ENCODE results near the gene BCL11B. TPM values are rescaled to one million over a fixed set of nuclear protein-coding genes. Genes with fewer than 3 reads are reported as not detected.

Gene BCL11B
- total RNA-seq, 1 donor: not detected

GRCh38 chr14:99157246-99157645 is 114.8 kb downstream of the BCL11B start:
- TF ChIP-seq, protein P1, sequence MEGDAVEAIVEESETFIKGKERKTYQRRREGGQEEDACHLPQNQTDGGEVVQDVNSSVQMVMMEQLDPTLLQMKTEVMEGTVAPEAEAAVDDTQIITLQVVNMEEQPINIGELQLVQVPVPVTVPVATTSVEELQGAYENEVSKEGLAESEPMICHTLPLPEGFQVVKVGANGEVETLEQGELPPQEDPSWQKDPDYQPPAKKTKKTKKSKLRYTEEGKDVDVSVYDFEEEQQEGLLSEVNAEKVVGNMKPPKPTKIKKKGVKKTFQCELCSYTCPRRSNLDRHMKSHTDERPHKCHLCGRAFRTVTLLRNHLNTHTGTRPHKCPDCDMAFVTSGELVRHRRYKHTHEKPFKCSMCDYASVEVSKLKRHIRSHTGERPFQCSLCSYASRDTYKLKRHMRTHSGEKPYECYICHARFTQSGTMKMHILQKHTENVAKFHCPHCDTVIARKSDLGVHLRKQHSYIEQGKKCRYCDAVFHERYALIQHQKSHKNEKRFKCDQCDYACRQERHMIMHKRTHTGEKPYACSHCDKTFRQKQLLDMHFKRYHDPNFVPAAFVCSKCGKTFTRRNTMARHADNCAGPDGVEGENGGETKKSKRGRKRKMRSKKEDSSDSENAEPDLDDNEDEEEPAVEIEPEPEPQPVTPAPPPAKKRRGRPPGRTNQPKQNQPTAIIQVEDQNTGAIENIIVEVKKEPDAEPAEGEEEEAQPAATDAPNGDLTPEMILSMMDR (IDR thresholded peaks at IDR 0.05; ENCODE audit: insufficient read depth, low read depth, low read length): no peak
- no peak overlapping the region for H3K4me3 ChIP-seq (ENCODE audit: low read depth, low read length)
- no peak for DNase-seq (ENCODE audit: low read depth)

DNA sequence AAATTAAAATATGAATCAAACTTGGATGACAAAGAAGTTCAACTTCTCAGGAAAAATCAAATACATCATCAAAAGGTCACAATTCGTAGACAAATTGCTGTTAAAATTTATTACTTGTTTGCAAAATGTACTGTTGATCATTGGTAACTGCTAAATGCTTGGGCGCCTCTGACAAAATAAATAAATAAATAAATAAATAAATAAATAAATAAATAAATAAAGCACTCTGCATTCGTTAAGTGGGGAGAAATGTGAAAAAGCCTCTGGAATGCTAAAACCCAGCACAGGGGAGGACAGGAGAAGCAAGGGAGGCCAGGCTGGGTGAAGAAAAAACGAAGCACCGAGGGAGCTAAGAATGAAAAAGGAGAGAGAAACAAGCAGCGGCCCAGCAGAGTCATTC is 115.2 kb downstream of the BCL11B start:
- no peak for DNase-seq (ENCODE audit: low read depth)
- no peak overlapping the region for H3K4me3 ChIP-seq (ENCODE audit: low read depth, low read length)

DNA sequence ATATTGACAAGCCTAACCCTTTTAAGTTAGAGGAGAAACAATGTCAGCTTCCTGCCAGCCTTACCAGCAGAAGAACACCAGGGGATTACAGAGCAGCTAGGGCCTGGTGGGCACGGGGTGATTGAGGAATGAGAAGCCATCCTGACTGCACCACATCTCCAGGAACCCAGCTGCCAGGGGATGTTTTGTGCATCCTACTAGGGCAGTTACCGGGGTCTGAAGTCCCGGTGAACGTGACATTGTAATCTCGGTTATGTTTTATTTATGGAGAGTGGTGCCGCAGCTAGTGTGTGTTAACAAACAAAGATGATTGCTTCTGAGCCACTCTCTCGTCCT is 115.9 kb downstream of the BCL11B start:
- no peak for DNase-seq (ENCODE audit: low read depth)
- TF ChIP-seq, protein P1 (IDR thresholded peaks at IDR 0.05; ENCODE audit: insufficient read depth, low read depth, low read length): no peak
- H3K4me3 ChIP-seq (ENCODE audit: low read depth, low read length): no peak overlapping the region

More for the DNA sequence above, 115.2 kb downstream of the BCL11B start:
- TF ChIP-seq, protein P1 (IDR thresholded peaks at IDR 0.05; ENCODE audit: insufficient read depth, low read depth, low read length): no peak

- TF ChIP-seq, protein P1 (IDR thresholded peaks at IDR 0.05; ENCODE audit: insufficient read depth, low read depth, low read length): no peak
Observed at GRCh38 chr14:99155173-99156089, 116.6 kb downstream of the BCL11B start.

GRCh38 chr14:99150236-99150635 is 121.8 kb downstream of the BCL11B start:
- DNase-seq (ENCODE audit: low read depth): no peak
- no peak overlapping the region for H3K4me3 ChIP-seq (ENCODE audit: low read depth, low read length)
- TF ChIP-seq, protein P1 (IDR thresholded peaks at IDR 0.05; ENCODE audit: insufficient read depth, low read depth, low read length): no peak

More at GRCh38 chr14:99155173-99156089, 116.6 kb downstream of the BCL11B start:
- no peak overlapping the region for H3K4me3 ChIP-seq (ENCODE audit: low read depth, low read length)
- DNase-seq (ENCODE audit: low read depth): no peak

DNA sequence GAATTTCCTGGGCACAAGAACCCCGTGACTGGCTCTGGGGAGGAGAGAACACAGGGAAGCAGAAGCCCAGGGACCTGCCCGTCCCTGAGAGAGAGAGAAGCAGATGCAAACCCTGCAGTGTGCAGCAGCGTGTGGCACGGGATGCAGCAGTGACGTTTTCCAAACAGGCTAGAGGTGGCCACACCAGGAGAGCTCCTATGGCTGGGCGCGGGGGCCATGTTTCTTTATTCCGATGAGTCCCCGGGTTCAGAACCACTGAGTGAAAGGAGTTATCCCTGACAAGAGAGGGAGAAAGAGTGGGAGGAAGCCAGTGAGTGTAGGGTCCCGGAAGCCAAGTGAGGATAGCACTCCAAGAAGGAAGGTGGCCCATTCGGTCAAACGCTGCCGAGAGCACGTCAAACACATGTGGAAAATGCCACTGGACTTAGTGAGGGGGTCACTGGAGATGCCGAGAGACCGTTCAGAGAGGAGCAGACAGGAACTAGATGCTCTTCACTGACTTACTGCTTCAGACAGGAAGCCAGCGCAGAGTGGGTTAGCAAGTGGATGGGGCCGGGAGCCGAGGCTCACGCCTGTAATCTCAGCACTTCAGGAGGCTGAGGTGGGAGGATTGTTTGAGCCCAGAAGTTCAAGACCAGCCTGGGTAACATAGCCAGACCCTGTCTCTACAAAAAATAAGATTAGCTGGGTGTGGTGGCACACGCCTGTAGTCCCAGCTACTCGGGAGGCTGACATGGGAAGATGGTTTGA is 123.0 kb downstream of the BCL11B start:
- H3K4me3 ChIP-seq (ENCODE audit: low read depth, low read length): no peak overlapping the region
- TF ChIP-seq, protein P1 (IDR thresholded peaks at IDR 0.05; ENCODE audit: insufficient read depth, low read depth, low read length): no peak
- no peak for DNase-seq (ENCODE audit: low read depth)
